Epithelial cell of esophagus (primary cell): ENCODE results near the gene PEX10.

Experiments
- DNase-seq: peaks from one replicate; pipeline ENCODE4 v3.0.0; 2010; ENCODE audit warnings: low read depth
- H3K4me3 ChIP-seq: 2 replicates; pipeline ENCODE4 v1.5.1; 2011; ENCODE audit warnings: mild to moderate bottlenecking, low read length, control low read depth
- CTCF ChIP-seq: IDR thresholded peaks from 2 replicates; pipeline ENCODE4 v1.5.1; 2011; ENCODE audit warnings: low read depth, mild to moderate bottlenecking, low read length, control low read depth, inconsistent platforms; ENCODE audit not compliant: insufficient read depth; ENCODE audit errors: missing control alignments

Gene PEX10

GRCh38 chr1:2375246-2375922 lies 37.0 kb downstream of the PEX10 start:
- H3K4me3 ChIP-seq: no peak overlapping the region
- no peak for TF ChIP-seq CTCF
- DNase-seq: no peak

GRCh38 chr1:2374252-2375155 lies 37.9 kb downstream of the PEX10 start:
- no peak for TF ChIP-seq CTCF
- DNase-seq: no peak
- H3K4me3 ChIP-seq: no peak overlapping the region

- no peak overlapping the region for H3K4me3 ChIP-seq
- no peak for DNase-seq
- TF ChIP-seq CTCF: no peak
Measured at GRCh38 chr1:2373551-2374251, 38.7 kb downstream of the PEX10 start.

GRCh38 chr1:2372551-2373490 lies 39.5 kb downstream of the PEX10 start:
- H3K4me3 ChIP-seq: no peak overlapping the region
- TF ChIP-seq CTCF: no peak
- peak; percentile 34 for DNase-seq

- no peak for DNase-seq
- no peak for TF ChIP-seq CTCF
- H3K4me3 ChIP-seq: no peak overlapping the region
Measured at GRCh38 chr1:2368053-2368744, 44.2 kb downstream of the PEX10 start.

- DNase-seq: no peak
- H3K4me3 ChIP-seq: no peak overlapping the region
- TF ChIP-seq CTCF: no peak
Measured at GRCh38 chr1:2363847-2364513, 48.4 kb downstream of the PEX10 start.
